Measurements from ENCODE around the gene DNMT1. TPM values are rescaled to one million over a fixed set of nuclear protein-coding genes. Genes with fewer than 3 reads are reported as not detected.

The DNMT1 gene
- polyA plus RNA-seq, 1 donor (not counting 4 experiments of a cell fraction or from before 2014, with no cell fraction given): 52.0 TPM

GRCh38 chr19:10141479-10141878, 53.3 kb downstream of the DNMT1 start:
- Histone ChIP-seq H4K20me1 (ENCODE audit: control insufficient read depth, extremely low read depth, insufficient read depth, low read length) (peaks cover under 1% of the 10 kb centered on the region), H3K9ac (ENCODE audit: control insufficient read depth, extremely low read depth, insufficient read depth, low read length) (no peak overlapping the region), H3K79me2 (ENCODE audit: control insufficient read depth, insufficient read depth, low read length) (no peaks in the 10 kb centered on the region), H3K27ac (ENCODE audit: control insufficient read depth, insufficient read depth, low read length) (no peak overlapping the region), H3K4me3 (ENCODE audit: control insufficient read depth in 2 of 3, extremely low read depth in 1 of 3, insufficient read depth in 2 of 3, low read depth in 1 of 3, low read length in 3 of 3) (no peak overlapping the region), H3K4me2 (ENCODE audit: control insufficient read depth, extremely low read depth, insufficient read depth, low read depth, low read length) (no peak overlapping the region), H3K9me3 (ENCODE audit: control insufficient read depth, low read depth, low read length) (no peaks in the 10 kb centered on the region), H3K4me1 (ENCODE audit: control insufficient read depth, extremely low read depth, insufficient read depth, low read length) (no peaks in the 10 kb centered on the region), H3K36me3 (ENCODE audit: control insufficient read depth in 2 of 2, extremely low read depth in 1 of 2, insufficient read depth in 2 of 2, low read length in 2 of 2) (peaks cover 49 to 77% of the 10 kb centered on the region in 2 experiments), H3K27me3 (ENCODE audit: control insufficient read depth, extremely low read depth, insufficient read depth, low read length) (no peaks in the 10 kb centered on the region), H3K9me1 (ENCODE audit: control insufficient read depth, extremely low read depth, insufficient read depth, low read length) (no peaks in the 10 kb centered on the region), H2AFZ (ENCODE audit: control insufficient read depth, low read length) (no peak overlapping the region)
- TF ChIP-seq EZH2 (IDR thresholded peaks at IDR 0.05; ENCODE audit: low read length): no peak
- no peak for TF ChIP-seq CTCF (optimal IDR thresholded peaks at IDR 0.05 in 1 of 3, IDR thresholded peaks at IDR 0.05 in 1 of 3, conservative IDR thresholded peaks at IDR 0.05 in 1 of 3; ENCODE audit: extremely low read depth in 1 of 3, insufficient read depth in 2 of 3, low read length in 3 of 3)
- dilution Hi-C loops (cut with MboI; ENCODE audit: extremely low pct_ligation_motif_present, low sequenced_read_pairs): no loop called here
- FAIRE-seq (no peak), DNase-seq (ENCODE audit: low read depth, low spot score) (no peak)

- no peaks in the 10 kb centered on the region for H3K79me2 ChIP-seq (ENCODE audit: control insufficient read depth, insufficient read depth, low read length)
- no peak overlapping the region for H3K4me3 ChIP-seq (ENCODE audit: control insufficient read depth in 2 of 3, extremely low read depth in 1 of 3, insufficient read depth in 2 of 3, low read depth in 1 of 3, low read length in 3 of 3)
- no peak overlapping the region for H2AFZ ChIP-seq (ENCODE audit: control insufficient read depth, low read length)
- H3K9me1 ChIP-seq (ENCODE audit: control insufficient read depth, extremely low read depth, insufficient read depth, low read length): no peaks in the 10 kb centered on the region
- H3K9me3 ChIP-seq (ENCODE audit: control insufficient read depth, low read depth, low read length): no peaks in the 10 kb centered on the region
- H3K36me3 ChIP-seq (ENCODE audit: control insufficient read depth in 2 of 2, extremely low read depth in 1 of 2, insufficient read depth in 2 of 2, low read length in 2 of 2): peaks cover 47 to 63% of the 10 kb centered on the region in 2 experiments
- TF ChIP-seq CTCF (optimal IDR thresholded peaks at IDR 0.05 in 1 of 3, IDR thresholded peaks at IDR 0.05 in 1 of 3, conservative IDR thresholded peaks at IDR 0.05 in 1 of 3; ENCODE audit: extremely low read depth in 1 of 3, insufficient read depth in 2 of 3, low read length in 3 of 3): no peak
- no peak for TF ChIP-seq EZH2 (IDR thresholded peaks at IDR 0.05; ENCODE audit: low read length)
- no peak for DNase-seq (ENCODE audit: low read depth, low spot score)
- H3K27ac ChIP-seq (ENCODE audit: control insufficient read depth, insufficient read depth, low read length): no peak overlapping the region
- H3K4me2 ChIP-seq (ENCODE audit: control insufficient read depth, extremely low read depth, insufficient read depth, low read depth, low read length): no peak overlapping the region
- no peaks in the 10 kb centered on the region for H3K27me3 ChIP-seq (ENCODE audit: control insufficient read depth, extremely low read depth, insufficient read depth, low read length)
- no peaks in the 10 kb centered on the region for H3K4me1 ChIP-seq (ENCODE audit: control insufficient read depth, extremely low read depth, insufficient read depth, low read length)
- FAIRE-seq: no peak
- H3K9ac ChIP-seq (ENCODE audit: control insufficient read depth, extremely low read depth, insufficient read depth, low read length): no peak overlapping the region
- H4K20me1 ChIP-seq (ENCODE audit: control insufficient read depth, extremely low read depth, insufficient read depth, low read length): no peaks in the 10 kb centered on the region
- dilution Hi-C loops (cut with MboI; ENCODE audit: extremely low pct_ligation_motif_present, low sequenced_read_pairs): no loop called here
Measured at GRCh38 chr19:10139952-10140351, 54.8 kb downstream of the DNMT1 start.
